Activated CD8-positive, alpha-beta memory T cell treated with anti-CD3 and anti-CD28 coated beads, Interleukin-2, amount 50 U/mL, for 4 hours (primary cell): Measurements from ENCODE around the gene TBCA.
"Not testable (repeated sequence)": the region's sequence is repeated elsewhere in the genome, so short reads cannot be mapped to it uniquely, and the experiment has no call there.

Experiments used
- DNase-seq: peaks from one replicate; pipeline ENCODE4 v3.0.0-alpha.2; 2020

Gene TBCA

GRCh38 chr5:77699569-77699968 is 76.6 kb downstream of the TBCA start:
- DNase-seq: not testable (repeated sequence)

GRCh38 chr5:77698920-77699319 is 77.2 kb downstream of the TBCA start:
- DNase-seq: no peak

GRCh38 chr5:77697692-77698091 is 78.4 kb downstream of the TBCA start:
- DNase-seq: no peak

- no peak for DNase-seq
Observed at GRCh38 chr5:77696120-77696519, 80.0 kb downstream of the TBCA start.

GRCh38 chr5:77693913-77694312 is 82.2 kb downstream of the TBCA start:
- no peak for DNase-seq

- DNase-seq: no peak
Observed at GRCh38 chr5:77683171-77683732, 92.9 kb downstream of the TBCA start.

GRCh38 chr5:77670526-77670925 is 105.6 kb downstream of the TBCA start:
- no peak for DNase-seq

- DNase-seq: no peak
Observed at GRCh38 chr5:77669677-77670076, 106.5 kb downstream of the TBCA start.

- DNase-seq: no peak
Observed at GRCh38 chr5:77663090-77663863, 112.9 kb downstream of the TBCA start.

- DNase-seq: no peak
Observed at GRCh38 chr5:77662635-77663034, 113.5 kb downstream of the TBCA start.

- DNase-seq: no peak
Observed at GRCh38 chr5:77658662-77659061, 117.5 kb downstream of the TBCA start.

- no peak for DNase-seq
Observed at GRCh38 chr5:77651343-77651742, 124.8 kb downstream of the TBCA start.

- DNase-seq: no peak
Observed at GRCh38 chr5:77650686-77651085, 125.5 kb downstream of the TBCA start.

- DNase-seq: no peak
Observed at GRCh38 chr5:77649776-77650175, 126.4 kb downstream of the TBCA start.

GRCh38 chr5:77645995-77646639 is 130.0 kb downstream of the TBCA start:
- DNase-seq: no peak

GRCh38 chr5:77645158-77645994 is 130.8 kb downstream of the TBCA start:
- DNase-seq: peak; percentile 45

GRCh38 chr5:77644371-77645157 is 131.6 kb downstream of the TBCA start:
- no peak for DNase-seq

GRCh38 chr5:77643654-77644370 is 132.3 kb downstream of the TBCA start:
- no peak for DNase-seq

- DNase-seq: no peak
Observed at GRCh38 chr5:77642738-77643653, 133.1 kb downstream of the TBCA start.

GRCh38 chr5:77641963-77642737 is 134.0 kb downstream of the TBCA start:
- DNase-seq: no peak
